Panc1 (cell line): ENCODE data around the gene RHBDL1. TPM values are rescaled to one million over a fixed set of nuclear protein-coding genes. Genes with fewer than 3 reads are reported as not detected.

Experiments used
- ATAC-seq: fragments of 200-7000 bp; cut with Tn5 transposase; 2 replicates; pipeline ENCODE4 v1.9.1; 2020; ENCODE audit warnings: mild to moderate bottlenecking, moderate library complexity
- BruUV-seq: library from RNA; stranded (reverse); fragments of 400-500 nt; replicated peaks from 2 replicates; lab custom pipeline; 2021; lab: Mats Ljungman, UMichigan
- CTCF ChIA-PET: fragments of 300-600 bp; sonication (Branson Sonifier 250); formaldehyde crosslinking; loops from one replicate; lab custom pipeline; 2022; ENCODE audit warnings: antibody characterized with exemption; lab: Charles Lee
- POLR2A ChIA-PET: fragments of 300-600 bp; sonication (Branson Sonifier 250); formaldehyde crosslinking; loops from one replicate; lab custom pipeline; 2022; ENCODE audit warnings: antibody characterized with exemption; lab: Charles Lee
- DNase-seq: peaks from one replicate; pipeline ENCODE4 v3.0.0-alpha.2; 2010; ENCODE audit warnings: low read depth, low spot score
- H3K27ac ChIP-seq: 2 replicates; pipeline ENCODE4 v1.5.1; 2011; ENCODE audit warnings: mild to moderate bottlenecking, low read length, inconsistent platforms
- H3K27me3 ChIP-seq: fragments of 200-500 bp; sonication (Bioruptor generic); 2 replicates; pipeline ENCODE4 v1.6.0; 2014; ENCODE audit warnings: low read length, inconsistent platforms; ENCODE audit not compliant: control insufficient read depth, insufficient read depth
- H3K36me3 ChIP-seq: fragments of 200-500 bp; sonication (Bioruptor generic); 2 replicates; pipeline ENCODE4 v1.5.1; 2014; ENCODE audit warnings: inconsistent platforms, mild to moderate bottlenecking, low read length, moderate library complexity; ENCODE audit not compliant: control insufficient read depth, insufficient read depth
- H3K4me1 ChIP-seq: 2 replicates; pipeline ENCODE4 v1.5.1; 2011; ENCODE audit warnings: inconsistent platforms, mild to moderate bottlenecking, low read length, moderate library complexity; ENCODE audit not compliant: control insufficient read depth, insufficient read depth
- H3K4me3 ChIP-seq, 2 experiments: 2 replicates each; pipeline ENCODE4 v1.5.1; 2011 to 2012; ENCODE audit warnings: low read depth in 2 of 2, low read length in 2 of 2, mild to moderate bottlenecking in 2 of 2, inconsistent platforms in 1 of 2, moderate library complexity in 1 of 2
- H3K9me3 ChIP-seq: fragments of 200-500 bp; sonication (Bioruptor generic); 2 replicates; pipeline ENCODE4 v1.5.1; 2014; ENCODE audit warnings: low read depth, mild to moderate bottlenecking, inconsistent platforms, low read length, moderate library complexity; ENCODE audit not compliant: control insufficient read depth, insufficient read depth
- POLR2AphosphoS5 ChIP-seq: IDR thresholded peaks from 2 replicates; pipeline ENCODE4 v1.6.1; 2012; ENCODE audit warnings: mild to moderate bottlenecking, low read depth, low read length, moderate library complexity
- SIN3A ChIP-seq: IDR thresholded peaks from 2 replicates; pipeline ENCODE4 v1.6.1; 2012; ENCODE audit warnings: low read depth, mild to moderate bottlenecking, low read length, moderate library complexity, borderline replicate concordance; ENCODE audit not compliant: insufficient read depth
- TCF7L2 ChIP-seq: IDR thresholded peaks from 2 replicates; pipeline ENCODE4 v1.6.1; 2011; ENCODE audit warnings: mild to moderate bottlenecking, low read depth, low read length, inconsistent platforms
- in situ Hi-C: cut with HindIII; loops from 2 replicates; pipeline ENCODE4 v1.10.0; 2016; ENCODE audit warnings: low sequenced_read_pairs, low pct_unique_long_range_greater_than_20kb
- intact Hi-C: fragments of 100-400 bp; cut with micrococcal nuclease; formaldehyde crosslinking; loops from one replicate; pipeline ENCODE4 v1.10.0; 2022; ENCODE audit not compliant: unreplicated experiment
- total RNA-seq: library from RNA; stranded (reverse); gene quantifications from one replicate; pipeline ENCODE4 v1.2.1, GENCODE V29; 2021; ENCODE audit not compliant: unreplicated experiment
- TF ChIP-seq, protein P1 (sequence below), 2 experiments: IDR thresholded peaks; 2 replicates each; pipeline ENCODE4 v1.6.1; 2011 to 2012; ENCODE audit warnings: low read depth in 2 of 2, control low read depth in 1 of 2, low read length in 1 of 2, mild to moderate bottlenecking in 1 of 2, moderate library complexity in 1 of 2; ENCODE audit not compliant: insufficient read depth in 1 of 2
- TF ChIP-seq, protein P2 (sequence below): fragments of 450-650 bp; IDR thresholded peaks from 2 replicates; pipeline ENCODE4 v1.5.1; 2017; ENCODE audit warnings: mild to moderate bottlenecking

Gene RHBDL1
- total RNA-seq, 1 experiment from 2014 or later, result 6.6 TPM

DNA sequence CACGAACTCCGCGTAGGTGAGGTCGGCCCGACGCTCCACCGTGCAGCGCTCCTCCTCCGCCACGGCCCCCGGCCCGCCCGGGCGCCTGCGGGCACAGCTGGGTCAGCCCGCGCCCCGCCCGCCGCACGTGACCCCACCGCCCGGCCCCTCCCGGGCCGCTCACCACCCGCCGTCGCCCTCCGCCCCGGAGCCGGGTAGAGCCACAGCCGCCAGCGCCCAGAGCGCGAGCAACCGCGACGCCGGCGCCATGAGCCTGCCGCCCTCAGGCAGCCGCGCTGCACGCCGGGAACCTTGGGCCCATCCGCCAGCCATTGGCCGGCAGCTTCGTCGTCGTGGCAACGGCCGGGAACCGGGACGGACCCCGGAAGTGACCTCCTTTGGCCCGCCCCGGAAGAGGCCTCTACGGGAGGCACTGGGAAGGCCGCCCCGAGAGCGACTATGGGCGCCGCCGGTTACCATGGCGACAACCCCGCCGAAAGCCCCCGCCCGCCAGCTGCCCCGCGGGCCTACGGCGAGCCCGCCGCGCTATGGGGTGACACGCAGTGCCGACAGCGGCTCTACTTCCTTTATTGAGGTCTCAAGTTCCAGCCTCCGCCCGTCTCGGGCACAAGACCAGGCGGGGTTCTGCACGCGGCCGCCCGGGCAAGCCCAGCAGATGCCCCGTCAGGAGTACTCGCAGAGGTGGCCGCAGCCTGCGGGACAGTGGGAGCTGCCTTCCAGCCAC is 8.8 kb downstream of the RHBDL1 start, which contains the start of gene JMJD8:
TSS of gene JMJD8 (minus strand) at position 264 of the 724 bp plus-strand sequence. CDS start at position 249, 15 bp downstream.
- Histone ChIP-seq H3K27ac (peak within 1 kb of the TSS; percentile 87), H3K27me3 (no peaks in the 10 kb centered on the region), H3K36me3 (peaks cover 5% of the 10 kb centered on the region; the same call in 1 of the 2 replicates), H3K9me3 (no peaks in the 10 kb centered on the region), H3K4me1 (peaks cover 19% of the 10 kb centered on the region), H3K4me3 (peak within 1 kb of the TSS; percentile 66 to 71)
- CTCF ChIA-PET, result no interaction called here
- intact Hi-C loops (loop anchor here (10.0 kb wide), 1 partner anchor 1091 kb away; the partner anchor contains the start of genes EME2, MRPS34 and NME3), in situ Hi-C loops (no loop called here)
- TF ChIP-seq TCF7L2 (no peak), POLR2AphosphoS5 (peak; percentile 92), SIN3A (peak; percentile 76; the same call in 1 of the 2 replicates)
- TF ChIP-seq, protein P1, sequence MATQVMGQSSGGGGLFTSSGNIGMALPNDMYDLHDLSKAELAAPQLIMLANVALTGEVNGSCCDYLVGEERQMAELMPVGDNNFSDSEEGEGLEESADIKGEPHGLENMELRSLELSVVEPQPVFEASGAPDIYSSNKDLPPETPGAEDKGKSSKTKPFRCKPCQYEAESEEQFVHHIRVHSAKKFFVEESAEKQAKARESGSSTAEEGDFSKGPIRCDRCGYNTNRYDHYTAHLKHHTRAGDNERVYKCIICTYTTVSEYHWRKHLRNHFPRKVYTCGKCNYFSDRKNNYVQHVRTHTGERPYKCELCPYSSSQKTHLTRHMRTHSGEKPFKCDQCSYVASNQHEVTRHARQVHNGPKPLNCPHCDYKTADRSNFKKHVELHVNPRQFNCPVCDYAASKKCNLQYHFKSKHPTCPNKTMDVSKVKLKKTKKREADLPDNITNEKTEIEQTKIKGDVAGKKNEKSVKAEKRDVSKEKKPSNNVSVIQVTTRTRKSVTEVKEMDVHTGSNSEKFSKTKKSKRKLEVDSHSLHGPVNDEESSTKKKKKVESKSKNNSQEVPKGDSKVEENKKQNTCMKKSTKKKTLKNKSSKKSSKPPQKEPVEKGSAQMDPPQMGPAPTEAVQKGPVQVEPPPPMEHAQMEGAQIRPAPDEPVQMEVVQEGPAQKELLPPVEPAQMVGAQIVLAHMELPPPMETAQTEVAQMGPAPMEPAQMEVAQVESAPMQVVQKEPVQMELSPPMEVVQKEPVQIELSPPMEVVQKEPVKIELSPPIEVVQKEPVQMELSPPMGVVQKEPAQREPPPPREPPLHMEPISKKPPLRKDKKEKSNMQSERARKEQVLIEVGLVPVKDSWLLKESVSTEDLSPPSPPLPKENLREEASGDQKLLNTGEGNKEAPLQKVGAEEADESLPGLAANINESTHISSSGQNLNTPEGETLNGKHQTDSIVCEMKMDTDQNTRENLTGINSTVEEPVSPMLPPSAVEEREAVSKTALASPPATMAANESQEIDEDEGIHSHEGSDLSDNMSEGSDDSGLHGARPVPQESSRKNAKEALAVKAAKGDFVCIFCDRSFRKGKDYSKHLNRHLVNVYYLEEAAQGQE (IDR thresholded peaks at IDR 0.05; ENCODE audit: insufficient read depth in 1 of 2, low read depth in 2 of 2, low read length in 1 of 2), result 0 out of 4 replicates have a peak, but pooled peaks of 1 of the 2 experiments have one; percentile 8
- TF ChIP-seq, protein P2, sequence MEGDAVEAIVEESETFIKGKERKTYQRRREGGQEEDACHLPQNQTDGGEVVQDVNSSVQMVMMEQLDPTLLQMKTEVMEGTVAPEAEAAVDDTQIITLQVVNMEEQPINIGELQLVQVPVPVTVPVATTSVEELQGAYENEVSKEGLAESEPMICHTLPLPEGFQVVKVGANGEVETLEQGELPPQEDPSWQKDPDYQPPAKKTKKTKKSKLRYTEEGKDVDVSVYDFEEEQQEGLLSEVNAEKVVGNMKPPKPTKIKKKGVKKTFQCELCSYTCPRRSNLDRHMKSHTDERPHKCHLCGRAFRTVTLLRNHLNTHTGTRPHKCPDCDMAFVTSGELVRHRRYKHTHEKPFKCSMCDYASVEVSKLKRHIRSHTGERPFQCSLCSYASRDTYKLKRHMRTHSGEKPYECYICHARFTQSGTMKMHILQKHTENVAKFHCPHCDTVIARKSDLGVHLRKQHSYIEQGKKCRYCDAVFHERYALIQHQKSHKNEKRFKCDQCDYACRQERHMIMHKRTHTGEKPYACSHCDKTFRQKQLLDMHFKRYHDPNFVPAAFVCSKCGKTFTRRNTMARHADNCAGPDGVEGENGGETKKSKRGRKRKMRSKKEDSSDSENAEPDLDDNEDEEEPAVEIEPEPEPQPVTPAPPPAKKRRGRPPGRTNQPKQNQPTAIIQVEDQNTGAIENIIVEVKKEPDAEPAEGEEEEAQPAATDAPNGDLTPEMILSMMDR, result no peak
- POLR2A ChIA-PET, result no interaction called here
- ATAC-seq (peak; percentile 73), DNase-seq (no peak)
- BruUV-seq, result no TSS peak

DNA sequence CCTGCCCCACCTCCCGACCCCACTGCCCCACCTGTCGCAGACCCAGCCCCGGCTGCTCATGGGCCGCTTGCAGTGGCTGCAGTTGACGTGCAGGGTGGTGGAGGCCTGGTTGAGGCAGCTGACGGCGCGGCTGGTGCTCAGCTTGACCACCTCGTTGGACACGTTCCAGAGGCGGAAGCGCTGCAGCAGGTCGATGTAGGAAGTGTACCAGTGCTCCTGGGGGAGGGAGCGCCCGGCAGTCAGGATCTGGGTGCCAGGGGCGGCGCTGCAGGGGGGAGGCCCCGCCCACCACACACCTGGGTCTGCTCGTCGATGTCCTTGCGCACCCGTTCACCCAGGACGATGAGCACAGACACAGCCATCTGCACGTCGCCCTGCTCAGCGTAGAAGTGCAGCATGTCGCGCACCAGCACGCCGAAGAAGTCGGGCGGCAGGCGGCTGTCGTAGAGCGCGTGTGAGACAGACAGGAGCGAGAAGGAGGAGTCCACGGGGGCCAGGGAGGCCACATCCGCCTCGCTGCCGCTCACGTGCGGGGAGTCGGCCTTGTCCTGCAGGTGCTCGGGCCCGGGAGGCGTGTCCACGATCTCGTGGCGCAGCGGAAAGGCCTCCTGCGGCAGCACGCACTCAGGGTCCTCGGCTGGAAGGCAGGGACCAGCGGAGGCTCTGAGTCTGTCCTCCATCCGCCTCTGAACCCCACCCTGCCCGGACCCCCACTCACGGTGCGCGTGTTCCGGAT is 9.7 kb downstream of the RHBDL1 start:
- Histone ChIP-seq H3K36me3 (peaks cover 10% of the 10 kb centered on the region; the same call in 1 of the 2 replicates), H3K27me3 (no peaks in the 10 kb centered on the region), H3K9me3 (no peaks in the 10 kb centered on the region), H3K4me3 (no peak overlapping the region), H3K27ac (peak overlapping the region; percentile 34; the same call in 1 of the 2 replicates), H3K4me1 (peaks cover 24% of the 10 kb centered on the region)
- POLR2A ChIA-PET, result no interaction called here
- in situ Hi-C loops, result no loop called here
- intact Hi-C loops, result loop anchor here (10.0 kb wide), 1 partner anchor 1090 kb away; the partner anchor contains the start of genes EME2, MRPS34 and NME3
- DNase-seq (no peak), ATAC-seq (no peak)
- BruUV-seq, result no TSS peak
- CTCF ChIA-PET, result no interaction called here
- TF ChIP-seq POLR2AphosphoS5, result no peak
- TF ChIP-seq, protein P1 (IDR thresholded peaks at IDR 0.05; ENCODE audit: insufficient read depth in 1 of 2, low read depth in 2 of 2, low read length in 1 of 2), result no peak
- TF ChIP-seq, protein P2, result no peak
- no peak for TF ChIP-seq SIN3A
- TF ChIP-seq TCF7L2, result no peak
